Type B pancreatic cell (in vitro differentiated cells): ENCODE measurements around the gene CTRB2. TPM values are rescaled to one million over a fixed set of nuclear protein-coding genes. Genes with fewer than 3 reads are reported as not detected.

Experiments
- DNase-seq: peaks from one replicate; pipeline ENCODE4 v3.0.0; 2021; ENCODE audit warnings: mixed read lengths; ENCODE audit not compliant: unreplicated experiment; ENCODE audit errors: extremely low spot score
- H3K27ac Mint-ChIP-seq: 2 replicates; pipeline ENCODE4 v1.8.0; 2021; ENCODE audit warnings: mild to moderate bottlenecking, mixed read lengths
- H3K27me3 Mint-ChIP-seq: 2 replicates; pipeline ENCODE4 v1.8.0; 2021; ENCODE audit warnings: mixed read lengths
- H3K36me3 Mint-ChIP-seq: 2 replicates; pipeline ENCODE4 v1.8.0; 2021; ENCODE audit warnings: mixed read lengths
- H3K4me1 Mint-ChIP-seq: one replicate; pipeline ENCODE4 v1.8.0; 2021; ENCODE audit warnings: mixed read lengths; ENCODE audit not compliant: unreplicated experiment
- H3K4me3 Mint-ChIP-seq: 2 replicates; pipeline ENCODE4 v1.8.0; 2021; ENCODE audit warnings: mild to moderate bottlenecking, mixed read lengths
- H3K9me3 Mint-ChIP-seq: 2 replicates; pipeline ENCODE4 v1.8.0; 2021; ENCODE audit warnings: mixed read lengths
- total RNA-seq: library from RNA; stranded (reverse); gene quantifications from 2 replicates; pipeline ENCODE4 v1.2.1, GENCODE V29; 2021; ENCODE audit warnings: low replicate concordance
- TF ChIP-seq, protein P1 (sequence below): fragments of 200-600 bp; sonication (generic); conservative IDR thresholded peaks from 2 replicates; pipeline ENCODE4 v1.5.0; 2021; ENCODE audit warnings: antibody characterized with exemption, mild to moderate bottlenecking

CTRB2 gene
- total RNA-seq, 1 donor from 2014 or later = not detected

DNA sequence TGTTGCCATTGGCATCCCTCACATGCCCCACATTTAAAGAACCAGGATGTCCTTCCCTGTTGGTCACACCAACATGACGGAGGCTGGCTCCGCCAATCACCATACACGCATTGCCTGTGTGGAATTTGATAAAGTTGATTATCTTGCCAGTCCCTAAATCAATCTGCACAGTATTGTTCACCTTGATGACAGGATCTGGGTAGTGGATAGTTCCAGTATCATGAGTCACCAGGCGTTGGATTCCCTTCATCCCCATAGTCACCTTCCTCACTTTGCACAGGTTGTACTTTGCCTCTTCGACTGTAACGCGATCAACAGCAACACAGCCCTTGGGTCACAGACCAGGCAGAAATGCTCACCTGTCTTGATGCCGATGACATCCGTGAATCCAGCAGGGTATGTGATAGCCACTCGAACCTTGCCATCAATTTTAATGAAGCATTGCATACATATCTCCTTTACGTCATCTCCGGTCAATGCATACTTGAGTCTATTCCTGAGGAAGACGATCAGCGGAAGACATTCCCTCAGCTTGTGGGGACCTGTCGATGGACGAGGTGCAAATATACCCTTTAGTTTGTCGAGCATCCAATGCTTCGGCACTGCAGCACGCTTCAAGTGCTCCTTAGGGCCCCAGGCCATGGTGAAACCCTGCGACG is 14.2 kb downstream of the CTRB2 start:
- Mint-ChIP-seq H3K27me3 (peaks cover 3% of the 10 kb centered on the region), H3K4me3 (no peak overlapping the region), H3K4me1 (peaks cover 2% of the 10 kb centered on the region), H3K9me3 (peaks cover 5% of the 10 kb centered on the region), H3K27ac (no peak overlapping the region), H3K36me3 (peaks cover 3% of the 10 kb centered on the region)
- peak; percentile 16 for DNase-seq
- TF ChIP-seq, protein P1, sequence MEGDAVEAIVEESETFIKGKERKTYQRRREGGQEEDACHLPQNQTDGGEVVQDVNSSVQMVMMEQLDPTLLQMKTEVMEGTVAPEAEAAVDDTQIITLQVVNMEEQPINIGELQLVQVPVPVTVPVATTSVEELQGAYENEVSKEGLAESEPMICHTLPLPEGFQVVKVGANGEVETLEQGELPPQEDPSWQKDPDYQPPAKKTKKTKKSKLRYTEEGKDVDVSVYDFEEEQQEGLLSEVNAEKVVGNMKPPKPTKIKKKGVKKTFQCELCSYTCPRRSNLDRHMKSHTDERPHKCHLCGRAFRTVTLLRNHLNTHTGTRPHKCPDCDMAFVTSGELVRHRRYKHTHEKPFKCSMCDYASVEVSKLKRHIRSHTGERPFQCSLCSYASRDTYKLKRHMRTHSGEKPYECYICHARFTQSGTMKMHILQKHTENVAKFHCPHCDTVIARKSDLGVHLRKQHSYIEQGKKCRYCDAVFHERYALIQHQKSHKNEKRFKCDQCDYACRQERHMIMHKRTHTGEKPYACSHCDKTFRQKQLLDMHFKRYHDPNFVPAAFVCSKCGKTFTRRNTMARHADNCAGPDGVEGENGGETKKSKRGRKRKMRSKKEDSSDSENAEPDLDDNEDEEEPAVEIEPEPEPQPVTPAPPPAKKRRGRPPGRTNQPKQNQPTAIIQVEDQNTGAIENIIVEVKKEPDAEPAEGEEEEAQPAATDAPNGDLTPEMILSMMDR = no peak

DNA sequence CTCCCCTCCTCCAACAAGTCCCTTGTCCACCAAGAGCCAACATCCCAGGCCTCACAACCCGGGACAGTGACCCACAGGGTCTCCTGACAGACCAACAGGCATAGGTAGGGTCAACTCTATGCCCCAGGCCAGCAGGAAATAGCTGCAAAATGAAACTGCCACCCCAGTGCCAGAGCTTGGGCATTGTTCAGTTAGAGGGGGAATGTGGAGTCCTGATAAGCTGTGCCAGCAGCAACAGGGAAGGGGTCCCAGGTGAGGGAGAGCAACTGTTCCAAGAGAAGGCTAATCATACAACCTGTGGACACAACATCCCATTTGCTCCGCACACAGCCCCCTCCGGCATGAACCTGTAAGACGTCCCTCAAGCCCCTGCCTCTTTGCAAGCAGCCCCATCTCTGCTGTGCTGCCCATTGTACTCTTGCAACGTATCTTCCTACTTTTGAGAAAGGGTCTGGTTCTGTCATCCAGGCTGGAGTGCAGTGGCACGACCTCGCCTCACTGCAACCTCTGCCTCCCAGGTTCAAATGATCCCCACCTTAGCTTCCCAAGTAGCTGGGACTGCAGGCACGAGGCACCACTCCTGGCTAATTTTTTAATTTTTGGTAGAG is 17.2 kb downstream of the CTRB2 start:
- peaks cover 3% of the 10 kb centered on the region for H3K36me3 Mint-ChIP-seq
- TF ChIP-seq, protein P1 = no peak
- H3K4me1 Mint-ChIP-seq = no peaks in the 10 kb centered on the region
- no peaks in the 10 kb centered on the region for H3K27me3 Mint-ChIP-seq
- no peak for DNase-seq
- H3K9me3 Mint-ChIP-seq = peaks cover 19% of the 10 kb centered on the region
- peak overlapping the region; percentile 91 for H3K27ac Mint-ChIP-seq
- H3K4me3 Mint-ChIP-seq = peak overlapping the region; percentile 14

DNA sequence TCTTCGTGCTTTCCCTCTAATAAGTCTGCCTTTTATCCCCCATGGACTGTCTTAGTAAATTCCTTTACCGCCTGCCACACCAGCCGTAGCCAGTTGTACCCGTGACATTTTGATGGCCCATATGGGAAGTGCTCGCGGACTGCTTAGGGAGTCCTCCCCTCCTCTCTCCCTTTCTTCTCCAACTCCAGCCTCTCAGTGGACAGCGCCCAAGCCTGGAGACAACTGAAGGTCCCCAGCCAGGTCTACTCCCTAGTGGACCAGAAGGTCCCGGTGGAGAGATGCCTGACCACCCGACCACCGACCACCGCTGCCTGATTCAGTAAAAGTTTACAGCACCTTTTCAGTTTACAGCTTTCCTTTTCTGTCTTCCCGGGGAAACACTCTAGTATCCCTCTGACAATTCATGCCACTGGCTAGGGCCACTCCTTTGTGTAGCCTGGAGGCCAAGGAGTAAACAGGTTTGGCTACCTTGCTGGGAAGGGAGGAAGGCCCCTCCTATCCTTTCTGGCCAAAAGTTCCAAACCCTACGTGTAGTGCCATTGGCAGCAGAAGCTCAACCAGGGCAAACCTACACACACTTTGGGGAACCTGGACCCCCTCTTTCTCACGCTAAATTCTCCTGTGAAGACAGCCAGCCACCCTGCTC is 18.0 kb downstream of the CTRB2 start:
- Mint-ChIP-seq H3K27ac (peak overlapping the region; percentile 91), H3K9me3 (peaks cover 21% of the 10 kb centered on the region), H3K4me1 (no peaks in the 10 kb centered on the region), H3K36me3 (peaks cover 3% of the 10 kb centered on the region), H3K27me3 (no peaks in the 10 kb centered on the region), H3K4me3 (peak overlapping the region; percentile 73)
- TF ChIP-seq, protein P1 = no peak
- no peak for DNase-seq

DNA sequence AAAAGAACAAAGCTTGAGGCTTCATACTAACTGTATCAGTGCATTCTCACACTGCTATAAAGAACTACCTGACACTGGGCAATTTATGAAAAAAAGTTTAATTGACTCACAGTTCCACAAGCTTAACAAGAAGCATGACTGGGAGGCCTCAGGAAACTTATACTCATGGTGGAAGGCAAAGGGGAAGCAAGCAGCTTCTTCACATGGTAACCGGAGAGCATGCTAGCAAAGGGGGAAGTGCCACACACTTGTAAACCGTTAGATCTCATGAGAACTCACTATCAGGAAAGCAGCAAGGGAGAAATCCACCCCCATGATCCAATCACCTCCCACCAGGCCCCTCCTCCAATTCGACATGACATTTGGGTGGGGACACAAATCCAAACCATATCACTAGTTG is 25.3 kb downstream of the CTRB2 start:
- no peaks in the 10 kb centered on the region for H3K27me3 Mint-ChIP-seq
- no peak overlapping the region for H3K4me3 Mint-ChIP-seq
- no peak for DNase-seq
- peaks cover 21% of the 10 kb centered on the region for H3K9me3 Mint-ChIP-seq
- TF ChIP-seq, protein P1 = no peak
- no peaks in the 10 kb centered on the region for H3K36me3 Mint-ChIP-seq
- H3K4me1 Mint-ChIP-seq = no peaks in the 10 kb centered on the region
- no peak overlapping the region for H3K27ac Mint-ChIP-seq

DNA sequence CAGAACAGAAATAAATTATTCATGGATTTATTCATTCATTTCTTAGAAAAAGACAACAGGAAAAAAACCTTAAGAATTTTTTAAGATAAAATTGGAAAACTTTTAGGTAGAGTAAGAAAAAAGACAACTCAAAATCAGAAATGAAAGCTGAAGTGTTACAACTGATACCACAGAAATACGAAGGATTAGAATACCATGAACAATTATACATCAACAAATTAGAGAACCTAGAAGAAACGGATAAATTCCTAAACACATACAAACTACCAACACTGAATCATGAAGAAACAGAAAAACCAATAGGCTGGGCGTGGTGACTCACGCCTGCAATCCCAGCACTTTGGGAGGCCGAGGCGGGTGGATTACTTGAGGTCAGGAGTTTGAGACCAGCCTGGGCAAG is 27.8 kb downstream of the CTRB2 start:
- Mint-ChIP-seq H3K4me1 (no peaks in the 10 kb centered on the region), H3K27ac (no peak overlapping the region), H3K9me3 (peaks cover 14% of the 10 kb centered on the region), H3K27me3 (no peaks in the 10 kb centered on the region), H3K36me3 (peaks cover under 1% of the 10 kb centered on the region), H3K4me3 (no peak overlapping the region)
- DNase-seq = no peak
- TF ChIP-seq, protein P1 = no peak
